HTR-8/SVneo (cell line): ENCODE data around the gene RNF225.
"Not testable (repeated sequence)": the region's sequence is repeated elsewhere in the genome, so short reads cannot be mapped to it uniquely, and the experiment has no call there.

Source experiments
- DNase-seq: peaks from one replicate; pipeline ENCODE4 v3.0.0; 2011; ENCODE audit warnings: low spot score, mixed read lengths; ENCODE audit not compliant: insufficient read length
- FAIRE-seq: peaks from 2 replicates; lab custom pipeline; 2011; peaks lifted over from hg19 to GRCh38; lab: Jason Lieb, UNC

The RNF225 gene

GRCh38 chr19:58395220-58395978 lies at the start of gene RNF225:
Gene RNF225 (plus strand): TSS chr19:58395656. CDS start chr19:58396090, 434 bp downstream.
- FAIRE-seq (no peak), DNase-seq (no peak)

- FAIRE-seq, result peak; percentile 75
- peak; percentile 88 for DNase-seq
These were observed 48.2 kb upstream of the RNF225 start for GRCh38 chr19:58346961-58347929.

GRCh38 chr19:58348080-58348479 lies 47.4 kb upstream of the RNF225 start:
- DNase-seq, FAIRE-seq: not testable (repeated sequence)

GRCh38 chr19:58349590-58349989 lies 45.9 kb upstream of the RNF225 start:
- FAIRE-seq, result no peak
- DNase-seq, result no peak

- DNase-seq (no peak), FAIRE-seq (no peak)
These were observed 45.2 kb upstream of the RNF225 start for GRCh38 chr19:58350001-58350861.

GRCh38 chr19:58350871-58351557 lies 44.4 kb upstream of the RNF225 start:
- DNase-seq, result no peak
- FAIRE-seq, result no peak

GRCh38 chr19:58351558-58351878 lies 43.9 kb upstream of the RNF225 start:
- DNase-seq, result no peak
- no peak for FAIRE-seq

- FAIRE-seq (no peak), DNase-seq (no peak)
These were observed 43.3 kb upstream of the RNF225 start for GRCh38 chr19:58351990-58352755.

GRCh38 chr19:58352760-58353671 lies 42.4 kb upstream of the RNF225 start, which contains the start of gene A1BG:
Gene A1BG (minus strand): TSS chr19:58353492. CDS start chr19:58353437, 55 bp downstream.
- FAIRE-seq (no peak), DNase-seq (no peak)

GRCh38 chr19:58353717-58354477 lies 41.6 kb upstream of the RNF225 start:
- FAIRE-seq, result no peak

GRCh38 chr19:58354478-58355030 lies 40.9 kb upstream of the RNF225 start:
- DNase-seq (no peak), FAIRE-seq (no peak)

More at GRCh38 chr19:58353717-58354477, 41.6 kb upstream of the RNF225 start:
- no peak for DNase-seq

GRCh38 chr19:58355215-58355796 lies 40.1 kb upstream of the RNF225 start:
- FAIRE-seq (no peak), DNase-seq (no peak)

- FAIRE-seq, result no peak
- DNase-seq, result no peak
These were observed 39.3 kb upstream of the RNF225 start for GRCh38 chr19:58355908-58356765.

GRCh38 chr19:58356766-58357480 lies 38.5 kb upstream of the RNF225 start:
- DNase-seq, result no peak
- no peak for FAIRE-seq
